Colonic mucosa (tissue), 4 donors: ENCODE results near the gene PHF12. TPM values are rescaled to one million over a fixed set of nuclear protein-coding genes. Genes with fewer than 3 reads are reported as not detected.

Experiments used
- DNase-seq: peaks from one replicate; pipeline ENCODE4 v3.0.0-alpha.2; 2020
- H3K27ac ChIP-seq: fragments of 200-600 bp; one replicate; pipeline ENCODE4 v1.8.0; 2021
- H3K27me3 ChIP-seq: fragments of 200-600 bp; one replicate; pipeline ENCODE4 v1.8.0; 2021
- H3K36me3 ChIP-seq: fragments of 200-600 bp; one replicate; pipeline ENCODE4 v1.8.0; 2021
- H3K4me1 ChIP-seq: fragments of 200-600 bp; one replicate; pipeline ENCODE4 v1.8.0; 2021; ENCODE audit warnings: mild to moderate bottlenecking
- H3K4me3 ChIP-seq: fragments of 200-600 bp; one replicate; pipeline ENCODE4 v1.8.0; 2021
- H3K9ac ChIP-seq, 2 donors: one replicate each; pipeline ENCODE4 v1.7.0; 2013; ENCODE audit warnings: control low read depth in 2 of 2, low read depth in 2 of 2, low read length in 2 of 2
- H3K9me3 ChIP-seq: fragments of 200-600 bp; one replicate; pipeline ENCODE4 v1.8.0; 2021
- intact Hi-C: fragments of 100-400 bp; cut with DNase I; formaldehyde crosslinking; loops from one replicate; pipeline ENCODE4 v1.14.1; 2022
- total RNA-seq, 2 donors: library from RNA; stranded (reverse); fragmentation: NEBNext Ultra II Directional in 1 of 2; extraction: Animal tissue kit (Norgen Biotek cat#: 25700) in 1 of 2; gene quantifications; one replicate each; pipeline ENCODE4 v1.2.1, GENCODE V29; 2021
- TF ChIP-seq, protein P1 (sequence below): fragments of 200-600 bp; IDR thresholded peaks from one replicate; pipeline ENCODE4 v1.8.0; 2022; ENCODE audit warnings: antibody characterized with exemption, mild to moderate bottlenecking
- donor health status: healthy.
- donor health status: DM: no; HTN: no; CAD: no.
- donor health status: DM: no; HTN: no; CAD: no.

PHF12 gene
- total RNA-seq, 2 donors from 2014 or later = 37.7 to 42.2 TPM

- no peaks in the 10 kb centered on the region for H3K27me3 ChIP-seq
- no peaks in the 10 kb centered on the region for H3K36me3 ChIP-seq
- H3K4me3 ChIP-seq = no peak overlapping the region
- TF ChIP-seq, protein P1, sequence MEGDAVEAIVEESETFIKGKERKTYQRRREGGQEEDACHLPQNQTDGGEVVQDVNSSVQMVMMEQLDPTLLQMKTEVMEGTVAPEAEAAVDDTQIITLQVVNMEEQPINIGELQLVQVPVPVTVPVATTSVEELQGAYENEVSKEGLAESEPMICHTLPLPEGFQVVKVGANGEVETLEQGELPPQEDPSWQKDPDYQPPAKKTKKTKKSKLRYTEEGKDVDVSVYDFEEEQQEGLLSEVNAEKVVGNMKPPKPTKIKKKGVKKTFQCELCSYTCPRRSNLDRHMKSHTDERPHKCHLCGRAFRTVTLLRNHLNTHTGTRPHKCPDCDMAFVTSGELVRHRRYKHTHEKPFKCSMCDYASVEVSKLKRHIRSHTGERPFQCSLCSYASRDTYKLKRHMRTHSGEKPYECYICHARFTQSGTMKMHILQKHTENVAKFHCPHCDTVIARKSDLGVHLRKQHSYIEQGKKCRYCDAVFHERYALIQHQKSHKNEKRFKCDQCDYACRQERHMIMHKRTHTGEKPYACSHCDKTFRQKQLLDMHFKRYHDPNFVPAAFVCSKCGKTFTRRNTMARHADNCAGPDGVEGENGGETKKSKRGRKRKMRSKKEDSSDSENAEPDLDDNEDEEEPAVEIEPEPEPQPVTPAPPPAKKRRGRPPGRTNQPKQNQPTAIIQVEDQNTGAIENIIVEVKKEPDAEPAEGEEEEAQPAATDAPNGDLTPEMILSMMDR = no peak
- no peaks in the 10 kb centered on the region for H3K4me1 ChIP-seq
- no peak for DNase-seq
- H3K27ac ChIP-seq = no peak overlapping the region
- H3K9ac ChIP-seq = peak overlapping the region in 1 of 2 donors; percentile 12
- H3K9me3 ChIP-seq = no peaks in the 10 kb centered on the region
- intact Hi-C loops = no loop called here
Measured at GRCh38 chr17:28993645-28994426, 42.5 kb upstream of the PHF12 start.

GRCh38 chr17:28992625-28993600 lies 41.6 kb upstream of the PHF12 start:
- H3K36me3 ChIP-seq = no peaks in the 10 kb centered on the region
- TF ChIP-seq, protein P1 = no peak
- no peak for DNase-seq
- H3K9ac ChIP-seq = no peak overlapping the region
- H3K4me3 ChIP-seq = no peak overlapping the region
- H3K9me3 ChIP-seq = no peaks in the 10 kb centered on the region
- no peaks in the 10 kb centered on the region for H3K27me3 ChIP-seq
- H3K27ac ChIP-seq = no peak overlapping the region
- intact Hi-C loops = no loop called here
- H3K4me1 ChIP-seq = no peaks in the 10 kb centered on the region

- H3K9ac ChIP-seq = no peak overlapping the region
- DNase-seq = no peak
- H3K4me1 ChIP-seq = no peaks in the 10 kb centered on the region
- H3K4me3 ChIP-seq = no peak overlapping the region
- no peaks in the 10 kb centered on the region for H3K36me3 ChIP-seq
- intact Hi-C loops = no loop called here
- H3K27me3 ChIP-seq = no peaks in the 10 kb centered on the region
- no peaks in the 10 kb centered on the region for H3K9me3 ChIP-seq
- no peak overlapping the region for H3K27ac ChIP-seq
- TF ChIP-seq, protein P1 = no peak
Measured at GRCh38 chr17:28992185-28992584, 40.9 kb upstream of the PHF12 start.

DNA sequence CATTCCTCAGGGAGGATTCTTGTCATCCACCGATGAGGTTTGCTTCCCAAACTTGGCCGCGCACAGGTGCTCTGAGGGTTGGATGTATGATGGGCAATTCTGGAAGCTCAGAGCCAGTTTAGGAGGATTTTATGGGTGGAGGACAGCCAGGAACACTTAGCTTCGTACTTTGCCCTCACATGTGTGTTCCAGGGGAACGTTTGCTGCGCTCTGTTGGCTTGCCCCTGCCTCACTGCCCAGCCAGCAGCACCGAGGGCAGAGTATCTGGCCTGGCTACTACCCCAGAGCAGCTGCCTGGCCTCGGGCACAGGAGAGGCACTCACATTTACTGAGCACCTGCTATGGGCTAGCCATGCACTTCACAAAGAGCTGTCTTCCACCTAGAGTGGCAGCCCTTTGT lies 40.5 kb upstream of the PHF12 start:
- intact Hi-C loops = no loop called here

DNA sequence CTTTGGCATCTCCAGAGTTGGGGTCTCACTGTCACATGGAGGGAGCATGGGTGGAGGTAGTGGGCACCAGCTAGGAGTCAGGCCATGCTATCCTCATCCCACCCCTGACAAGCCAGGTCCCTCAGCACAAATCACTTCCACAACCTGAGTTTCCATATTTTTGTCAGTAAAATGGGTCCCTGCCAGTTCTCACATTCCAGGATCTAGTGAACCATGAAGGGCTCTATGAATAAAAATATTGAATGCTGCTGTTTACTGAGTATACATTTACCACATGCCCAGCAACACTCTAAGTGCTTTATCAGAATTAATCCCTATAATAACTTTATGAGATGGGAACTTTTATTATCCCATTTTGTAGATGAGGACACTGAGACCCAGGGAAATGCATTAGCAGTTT lies 37.7 kb upstream of the PHF12 start:
- Histone ChIP-seq H3K27me3 (no peaks in the 10 kb centered on the region), H3K4me3 (no peak overlapping the region), H3K4me1 (no peaks in the 10 kb centered on the region), H3K9me3 (no peaks in the 10 kb centered on the region), H3K27ac (no peak overlapping the region), H3K9ac (no peak overlapping the region), H3K36me3 (no peaks in the 10 kb centered on the region)
- intact Hi-C loops = no loop called here
- TF ChIP-seq, protein P1 = no peak
- no peak for DNase-seq

More for the DNA sequence above, 40.5 kb upstream of the PHF12 start:
- Histone ChIP-seq H3K9ac (no peak overlapping the region), H3K36me3 (no peaks in the 10 kb centered on the region), H3K27me3 (no peaks in the 10 kb centered on the region), H3K4me1 (no peaks in the 10 kb centered on the region), H3K27ac (no peak overlapping the region), H3K9me3 (no peaks in the 10 kb centered on the region), H3K4me3 (no peak overlapping the region)
- DNase-seq = no peak
- TF ChIP-seq, protein P1 = no peak
